A549 (cell line): ENCODE data around the gene CXCL17.

Source experiments
- EHMT2 ChIP-seq: fragments of 200-600 bp; sonication (generic); IDR thresholded peaks from 2 replicates; pipeline ENCODE4 v1.6.1; 2016; ENCODE audit warnings: antibody characterized with exemption, low read depth, mild to moderate bottlenecking, moderate library complexity
- POLR2A ChIP-seq: IDR thresholded peaks from 2 replicates; pipeline ENCODE4 v1.6.1; 2012; ENCODE audit warnings: mild to moderate bottlenecking, low read length
- POLR2AphosphoS2 ChIP-seq: conservative IDR thresholded peaks from 2 replicates; pipeline ENCODE4 v1.6.1; 2012; ENCODE audit warnings: low read length, improper control_type of control experiment, inconsistent platforms
- RAD21 ChIP-seq, 2 experiments: fragments of >200 bp in 1 of 2; sonication (Bioruptor Twin) in 1 of 2; formaldehyde crosslinking in 1 of 2; IDR thresholded peaks in 1 of 2; conservative IDR thresholded peaks in 1 of 2; 2 replicates in 1 of 2; 3 replicates in 1 of 2; pipeline ENCODE4 v1.6.1; 2012 to 2018; ENCODE audit warnings: inconsistent platforms in 1 of 2
- ZSCAN20 ChIP-seq: fragments of 250-450 bp; sonication (Bioruptor Pico); IDR thresholded peaks from 2 replicates; pipeline ENCODE4 v1.8.0; 2022; ENCODE audit warnings: mild to moderate bottlenecking, moderate library complexity
- TF ChIP-seq, protein P1 (sequence below): fragments of >200 bp; sonication (Bioruptor Twin); formaldehyde crosslinking; IDR thresholded peaks from 3 replicates; pipeline ENCODE4 v1.5.1; 2016

DNA sequence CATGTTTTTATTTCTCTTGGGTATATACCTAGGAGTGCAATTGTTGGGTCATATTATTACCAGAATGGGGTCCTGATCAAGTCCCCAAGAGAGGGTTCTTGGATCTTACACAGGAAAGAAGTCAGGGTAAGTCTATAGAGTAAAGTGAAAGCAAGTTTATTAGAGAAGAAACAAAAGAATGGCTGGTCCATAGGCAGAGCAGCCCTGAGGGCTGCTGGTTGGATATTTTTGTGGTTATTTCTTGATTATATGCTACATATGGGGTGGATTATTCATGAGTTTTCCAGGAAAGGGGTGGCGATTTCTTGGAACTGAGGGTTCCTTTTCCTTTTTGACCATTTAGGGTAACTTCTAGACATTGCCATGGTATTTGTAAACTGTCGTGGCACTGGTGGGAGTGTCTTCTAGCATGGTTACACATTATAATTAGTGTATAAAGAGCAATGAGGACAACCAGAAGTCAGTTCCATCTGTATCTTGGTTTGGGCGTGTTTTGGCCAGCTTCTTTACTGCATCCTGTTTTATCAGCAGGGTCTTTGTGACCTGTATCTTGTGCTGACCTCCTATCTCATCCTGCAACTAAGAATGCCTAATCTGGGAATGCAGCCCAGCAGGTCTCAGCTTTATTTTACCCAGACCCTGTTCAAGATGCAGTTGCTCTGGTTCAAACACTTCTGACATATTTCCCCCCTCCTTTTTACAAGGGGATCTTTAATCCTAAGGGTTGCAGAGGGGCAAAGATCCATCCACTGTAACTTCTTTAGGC, 44.5 kb upstream of the CXCL17 start:
- TF ChIP-seq, protein P1, sequence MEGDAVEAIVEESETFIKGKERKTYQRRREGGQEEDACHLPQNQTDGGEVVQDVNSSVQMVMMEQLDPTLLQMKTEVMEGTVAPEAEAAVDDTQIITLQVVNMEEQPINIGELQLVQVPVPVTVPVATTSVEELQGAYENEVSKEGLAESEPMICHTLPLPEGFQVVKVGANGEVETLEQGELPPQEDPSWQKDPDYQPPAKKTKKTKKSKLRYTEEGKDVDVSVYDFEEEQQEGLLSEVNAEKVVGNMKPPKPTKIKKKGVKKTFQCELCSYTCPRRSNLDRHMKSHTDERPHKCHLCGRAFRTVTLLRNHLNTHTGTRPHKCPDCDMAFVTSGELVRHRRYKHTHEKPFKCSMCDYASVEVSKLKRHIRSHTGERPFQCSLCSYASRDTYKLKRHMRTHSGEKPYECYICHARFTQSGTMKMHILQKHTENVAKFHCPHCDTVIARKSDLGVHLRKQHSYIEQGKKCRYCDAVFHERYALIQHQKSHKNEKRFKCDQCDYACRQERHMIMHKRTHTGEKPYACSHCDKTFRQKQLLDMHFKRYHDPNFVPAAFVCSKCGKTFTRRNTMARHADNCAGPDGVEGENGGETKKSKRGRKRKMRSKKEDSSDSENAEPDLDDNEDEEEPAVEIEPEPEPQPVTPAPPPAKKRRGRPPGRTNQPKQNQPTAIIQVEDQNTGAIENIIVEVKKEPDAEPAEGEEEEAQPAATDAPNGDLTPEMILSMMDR: no peak
- TF ChIP-seq POLR2A (no peak), ZSCAN20 (no peak), RAD21 (conservative IDR thresholded peaks at IDR 0.05 in 1 of 2, IDR thresholded peaks at IDR 0.05 in 1 of 2) (no peak), EHMT2 (no peak), POLR2AphosphoS2 (no peak)
